ENCODE results near the gene ZNF512B.
"Not testable (repeated sequence)": the region's sequence is repeated elsewhere in the genome, so short reads cannot be mapped to it uniquely, and the experiment has no call there.

GRCh38 chr20:63971960-63972311, 2.2 kb upstream of the ZNF512B start:
- TF ChIP-seq, protein P1, sequence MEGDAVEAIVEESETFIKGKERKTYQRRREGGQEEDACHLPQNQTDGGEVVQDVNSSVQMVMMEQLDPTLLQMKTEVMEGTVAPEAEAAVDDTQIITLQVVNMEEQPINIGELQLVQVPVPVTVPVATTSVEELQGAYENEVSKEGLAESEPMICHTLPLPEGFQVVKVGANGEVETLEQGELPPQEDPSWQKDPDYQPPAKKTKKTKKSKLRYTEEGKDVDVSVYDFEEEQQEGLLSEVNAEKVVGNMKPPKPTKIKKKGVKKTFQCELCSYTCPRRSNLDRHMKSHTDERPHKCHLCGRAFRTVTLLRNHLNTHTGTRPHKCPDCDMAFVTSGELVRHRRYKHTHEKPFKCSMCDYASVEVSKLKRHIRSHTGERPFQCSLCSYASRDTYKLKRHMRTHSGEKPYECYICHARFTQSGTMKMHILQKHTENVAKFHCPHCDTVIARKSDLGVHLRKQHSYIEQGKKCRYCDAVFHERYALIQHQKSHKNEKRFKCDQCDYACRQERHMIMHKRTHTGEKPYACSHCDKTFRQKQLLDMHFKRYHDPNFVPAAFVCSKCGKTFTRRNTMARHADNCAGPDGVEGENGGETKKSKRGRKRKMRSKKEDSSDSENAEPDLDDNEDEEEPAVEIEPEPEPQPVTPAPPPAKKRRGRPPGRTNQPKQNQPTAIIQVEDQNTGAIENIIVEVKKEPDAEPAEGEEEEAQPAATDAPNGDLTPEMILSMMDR (IDR thresholded peaks at IDR 0.05): not testable (repeated sequence)
- not testable (repeated sequence) for TF ChIP-seq EZH2 (IDR thresholded peaks at IDR 0.05; ENCODE audit: borderline replicate concordance, insufficient read depth, low read depth, low read length, poor library complexity, severe bottlenecking)

Measured in B cell (primary cell).